Lower lobe of right lung (tissue), 2 donors: Measurements from ENCODE around the gene HOXA4. TPM values are rescaled to one million over a fixed set of nuclear protein-coding genes. Genes with fewer than 3 reads are reported as not detected.
A peak's percentile ranks its signal among the peaks of the same experiment; 100 is the strongest.

Experiments
- ATAC-seq, 2 donors: fragments of 200-7000 bp; cut with Tn5 transposase; one replicate each; pipeline ENCODE4 v1.9.1; 2020 to 2022; ENCODE audit warnings: mild to moderate bottlenecking in 2 of 2, moderate library complexity in 2 of 2
- DNase-seq: peaks from one replicate; pipeline ENCODE4 v3.0.0-alpha.2; 2020
- H3K27ac ChIP-seq: fragments of 200-600 bp; one replicate; pipeline ENCODE4 v1.8.0; 2022
- H3K27me3 ChIP-seq: fragments of 200-600 bp; one replicate; pipeline ENCODE4 v1.8.0; 2022; ENCODE audit warnings: low read depth
- H3K36me3 ChIP-seq: fragments of 200-600 bp; one replicate; pipeline ENCODE4 v1.8.0; 2022; ENCODE audit warnings: mild to moderate bottlenecking
- H3K4me1 ChIP-seq: fragments of 200-600 bp; one replicate; pipeline ENCODE4 v1.8.0; 2022
- H3K4me3 ChIP-seq: fragments of 200-600 bp; one replicate; pipeline ENCODE4 v1.8.0; 2022; ENCODE audit warnings: mild to moderate bottlenecking
- H3K9me3 ChIP-seq: fragments of 200-600 bp; one replicate; pipeline ENCODE4 v1.8.0; 2022
- CTCF ChIP-seq: fragments of 200-600 bp; IDR thresholded peaks from one replicate; pipeline ENCODE4 v1.8.0; 2022; ENCODE audit warnings: antibody characterized with exemption, mild to moderate bottlenecking
- intact Hi-C: fragments of 100-400 bp; cut with DNase I; formaldehyde crosslinking; loops from one replicate; pipeline ENCODE4 v1.11.0; 2022
- long read RNA-seq: library from polyadenylated mRNA; unstranded; transcript quantifications from one replicate; pipeline ENCODE4 v2.0.0, GENCODE V29; 2021
- total RNA-seq: library from RNA; stranded (reverse); fragmentation: NEBNext Ultra II Directional; extraction: Animal tissue kit (Norgen Biotek cat#: 25700); gene quantifications from one replicate; pipeline ENCODE4 v1.2.1, GENCODE V29; 2021
- donor health status: DM: no; HTN: yes; CAD: no; lungs with severe emphysema.

The HOXA4 gene
- total RNA-seq, result 8.5 TPM
- long read RNA-seq, transcript HOXA4-204 (2 exons, 1,728 nt), result major isoform, 8 of 12 reads
- long read RNA-seq, partial matches to known transcripts, result 0 of 12 reads
- long read RNA-seq, other reads (novel, unspliced or antisense), result 4 of 12 reads

GRCh38 chr7:27130540-27131389, at the start of gene HOXA4:
TSS of gene HOXA4 (minus strand) at chr7:27130757. CDS start at chr7:27130733, 24 bp downstream.
- peak within 1 kb of the TSS; percentile 69 for H3K4me3 ChIP-seq
- H3K9me3 ChIP-seq, result no peaks in the 10 kb centered on the region
- TF ChIP-seq CTCF, result no peak
- ATAC-seq (peak; percentile 94 to 96), DNase-seq (peak; percentile 89)
- H3K27me3 ChIP-seq, result peaks cover 24% of the 10 kb centered on the region
- H3K27ac ChIP-seq, result peak within 1 kb of the TSS; percentile 92
- intact Hi-C loops, result no loop called here
- no peaks in the 10 kb centered on the region for H3K36me3 ChIP-seq
- peaks cover 51% of the 10 kb centered on the region for H3K4me1 ChIP-seq

GRCh38 chr7:27179503-27180430, 49.2 kb upstream of the HOXA4 start:
- DNase-seq (peak; percentile 76), ATAC-seq (peak; percentile 65 to 79)
- no peak overlapping the region for H3K27ac ChIP-seq
- H3K36me3 ChIP-seq, result no peaks in the 10 kb centered on the region
- intact Hi-C loops, result no loop called here
- peak; percentile 77 for TF ChIP-seq CTCF
- H3K27me3 ChIP-seq, result peaks cover 99% of the 10 kb centered on the region
- peaks cover 25% of the 10 kb centered on the region for H3K4me1 ChIP-seq
- peak overlapping the region; percentile 18 for H3K4me3 ChIP-seq
- H3K9me3 ChIP-seq, result no peaks in the 10 kb centered on the region

- Histone ChIP-seq H3K9me3 (no peaks in the 10 kb centered on the region), H3K27me3 (peaks cover 99% of the 10 kb centered on the region), H3K4me1 (peaks cover 22% of the 10 kb centered on the region), H3K4me3 (no peak overlapping the region), H3K36me3 (no peaks in the 10 kb centered on the region), H3K27ac (no peak overlapping the region)
- ATAC-seq, result no peak
- intact Hi-C loops, result no loop called here
- no peak for TF ChIP-seq CTCF
- no peak for DNase-seq
Measured at GRCh38 chr7:27179030-27179429, 48.5 kb upstream of the HOXA4 start.

- ATAC-seq, result no peak
- intact Hi-C loops, result no loop called here
- no peaks in the 10 kb centered on the region for H3K9me3 ChIP-seq
- H3K27me3 ChIP-seq, result peaks cover 99% of the 10 kb centered on the region
- peaks cover 23% of the 10 kb centered on the region for H3K4me1 ChIP-seq
- no peak overlapping the region for H3K27ac ChIP-seq
- DNase-seq, result no peak
- TF ChIP-seq CTCF, result no peak
- H3K36me3 ChIP-seq, result no peaks in the 10 kb centered on the region
- H3K4me3 ChIP-seq, result no peak overlapping the region
Measured at GRCh38 chr7:27178366-27178765, 47.8 kb upstream of the HOXA4 start.

- no peak for TF ChIP-seq CTCF
- Histone ChIP-seq H3K27me3 (peaks cover 99% of the 10 kb centered on the region), H3K4me1 (peaks cover 25% of the 10 kb centered on the region), H3K4me3 (no peak overlapping the region), H3K9me3 (no peaks in the 10 kb centered on the region), H3K36me3 (no peaks in the 10 kb centered on the region), H3K27ac (no peak overlapping the region)
- DNase-seq (no peak), ATAC-seq (no peak)
- intact Hi-C loops, result no loop called here
Measured at GRCh38 chr7:27177795-27178320, 47.3 kb upstream of the HOXA4 start.
